Retinal pigment epithelial cell (primary cell): ENCODE results near the gene GLDC.
"Not testable (repeated sequence)": the region's sequence is repeated elsewhere in the genome, so short reads cannot be mapped to it uniquely, and the experiment has no call there.

Experiments
- DNase-seq: peaks from one replicate; pipeline ENCODE4 v3.0.0-alpha.2; 2010; ENCODE audit warnings: low read depth
- H3K4me3 ChIP-seq: 2 replicates; pipeline ENCODE4 v1.5.1; 2011; ENCODE audit warnings: mild to moderate bottlenecking, low read length, control low read depth, moderate library complexity
- TF ChIP-seq, protein P1 (sequence below): conservative IDR thresholded peaks from 2 replicates; pipeline ENCODE4 v1.5.1; 2011; ENCODE audit warnings: low read depth, low read length, control low read depth, inconsistent platforms

The GLDC gene

DNA sequence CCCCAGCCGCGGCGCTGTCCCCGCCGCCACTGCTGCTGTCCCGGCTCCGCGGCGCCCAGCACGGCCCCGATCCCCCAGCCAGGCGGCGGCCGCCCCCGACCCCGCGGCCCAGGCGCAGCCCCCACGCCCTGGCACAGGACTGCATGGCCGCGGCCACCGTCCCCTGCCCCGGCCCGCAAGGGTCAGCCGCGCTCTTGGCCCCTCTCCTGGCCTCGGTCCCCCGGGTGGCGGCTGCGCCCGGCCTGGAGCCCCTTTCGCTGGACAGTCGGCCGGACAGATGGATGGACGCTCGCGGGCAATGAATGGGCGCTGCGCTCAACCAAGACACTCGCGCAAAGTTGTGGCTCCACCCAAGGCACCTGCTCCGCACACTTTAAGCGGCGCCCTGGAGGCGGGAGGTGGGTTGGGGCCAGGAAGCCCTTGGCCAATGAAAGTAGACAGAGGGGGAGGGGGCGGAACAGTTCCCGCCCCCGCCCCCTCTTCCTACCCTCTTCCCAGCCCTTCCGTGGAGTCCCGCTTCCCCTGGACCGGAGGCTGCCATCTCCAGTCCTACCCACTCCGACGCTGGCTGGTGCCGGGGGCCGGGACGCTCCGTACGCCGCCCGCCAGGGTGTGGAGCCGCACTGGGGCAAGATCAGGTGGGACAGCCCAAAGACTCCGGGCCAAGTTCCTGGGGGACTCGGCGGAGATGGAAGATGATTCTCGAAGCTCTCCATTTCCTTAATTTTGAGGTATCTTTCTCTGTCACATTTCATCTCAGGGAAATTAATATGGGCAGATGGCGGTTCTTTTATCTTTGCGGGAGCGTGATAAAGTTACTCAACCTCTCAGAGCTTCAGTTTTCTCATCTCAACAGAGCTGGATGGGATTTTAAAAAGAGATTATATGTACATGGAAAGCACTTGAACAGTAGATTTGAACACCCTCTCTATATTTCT is at the start of gene GLDC:
Gene GLDC (minus strand): TSS at position 375 of the 938 bp plus-strand sequence. CDS start 230 bp downstream, at position 145.
- TF ChIP-seq, protein P1, sequence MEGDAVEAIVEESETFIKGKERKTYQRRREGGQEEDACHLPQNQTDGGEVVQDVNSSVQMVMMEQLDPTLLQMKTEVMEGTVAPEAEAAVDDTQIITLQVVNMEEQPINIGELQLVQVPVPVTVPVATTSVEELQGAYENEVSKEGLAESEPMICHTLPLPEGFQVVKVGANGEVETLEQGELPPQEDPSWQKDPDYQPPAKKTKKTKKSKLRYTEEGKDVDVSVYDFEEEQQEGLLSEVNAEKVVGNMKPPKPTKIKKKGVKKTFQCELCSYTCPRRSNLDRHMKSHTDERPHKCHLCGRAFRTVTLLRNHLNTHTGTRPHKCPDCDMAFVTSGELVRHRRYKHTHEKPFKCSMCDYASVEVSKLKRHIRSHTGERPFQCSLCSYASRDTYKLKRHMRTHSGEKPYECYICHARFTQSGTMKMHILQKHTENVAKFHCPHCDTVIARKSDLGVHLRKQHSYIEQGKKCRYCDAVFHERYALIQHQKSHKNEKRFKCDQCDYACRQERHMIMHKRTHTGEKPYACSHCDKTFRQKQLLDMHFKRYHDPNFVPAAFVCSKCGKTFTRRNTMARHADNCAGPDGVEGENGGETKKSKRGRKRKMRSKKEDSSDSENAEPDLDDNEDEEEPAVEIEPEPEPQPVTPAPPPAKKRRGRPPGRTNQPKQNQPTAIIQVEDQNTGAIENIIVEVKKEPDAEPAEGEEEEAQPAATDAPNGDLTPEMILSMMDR = no peak
- peak; percentile 47 for DNase-seq
- H3K4me3 ChIP-seq = peak within 1 kb of the TSS; percentile 80

DNA sequence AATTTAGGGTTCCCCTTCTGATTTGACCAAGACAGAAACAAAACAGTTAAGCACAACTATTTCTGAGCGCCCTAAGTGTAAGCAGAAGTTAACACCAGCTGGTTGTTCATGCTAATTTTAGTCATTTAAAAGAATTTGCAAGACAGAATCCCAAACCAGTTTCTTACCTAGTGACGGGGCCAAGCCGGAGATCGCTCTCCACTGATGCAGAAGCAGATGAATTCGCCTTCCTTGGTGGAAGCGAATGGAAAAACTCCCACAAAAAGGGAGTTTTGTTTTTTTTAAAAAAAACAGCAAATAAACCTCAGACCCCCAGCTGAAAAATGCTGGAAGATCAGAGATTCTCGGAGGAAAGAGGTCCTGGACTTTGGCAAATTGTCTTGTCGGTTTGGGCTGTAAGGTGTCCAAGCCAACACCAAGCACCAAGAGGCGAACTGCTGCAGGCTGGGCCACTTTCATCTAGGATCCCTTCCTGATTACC is 47.4 kb upstream of the GLDC start:
- no peak for DNase-seq
- TF ChIP-seq, protein P1 = no peak
- H3K4me3 ChIP-seq = no peak overlapping the region

DNA sequence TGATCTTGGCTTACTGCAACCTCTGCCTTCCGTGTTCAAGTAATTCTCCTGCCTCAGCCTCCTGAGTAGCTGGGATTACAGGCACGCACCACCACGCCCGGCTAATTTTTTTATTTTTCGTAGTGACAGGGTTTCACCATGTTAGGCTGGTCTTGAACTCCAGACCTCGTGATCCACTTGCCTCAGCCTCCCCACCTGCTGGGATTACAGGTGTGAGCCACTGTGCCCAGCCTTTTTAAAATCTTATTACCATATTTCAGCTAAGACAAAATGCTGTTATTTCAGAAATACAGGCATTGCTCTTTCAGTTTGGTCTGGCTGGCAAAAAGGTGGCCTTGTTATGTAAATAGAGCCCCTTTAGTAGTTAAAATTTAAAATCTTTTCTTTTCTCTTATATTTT is 46.9 kb upstream of the GLDC start:
- TF ChIP-seq, protein P1 = no peak
- H3K4me3 ChIP-seq = no peak overlapping the region
- DNase-seq = no peak

DNA sequence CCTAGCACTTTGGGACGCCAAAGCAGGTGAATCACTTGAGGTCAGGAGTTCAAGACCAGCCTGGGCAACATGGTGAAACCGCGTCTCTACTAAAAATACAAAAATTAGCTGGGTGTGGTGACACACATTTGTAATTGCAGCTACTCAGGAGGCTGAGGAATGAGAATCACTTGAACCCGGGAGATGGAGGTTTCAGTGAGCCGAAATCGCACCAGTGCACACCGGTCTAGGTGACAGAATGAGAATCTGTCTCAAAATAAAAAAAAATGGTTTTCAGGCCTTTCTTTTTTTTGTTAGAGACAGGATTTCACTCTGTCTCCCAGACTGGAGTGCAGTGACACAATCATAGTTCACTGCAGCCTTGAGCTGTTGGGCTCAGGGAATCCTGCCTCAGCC is 45.1 kb upstream of the GLDC start:
- not testable (repeated sequence) for H3K4me3 ChIP-seq, DNase-seq

DNA sequence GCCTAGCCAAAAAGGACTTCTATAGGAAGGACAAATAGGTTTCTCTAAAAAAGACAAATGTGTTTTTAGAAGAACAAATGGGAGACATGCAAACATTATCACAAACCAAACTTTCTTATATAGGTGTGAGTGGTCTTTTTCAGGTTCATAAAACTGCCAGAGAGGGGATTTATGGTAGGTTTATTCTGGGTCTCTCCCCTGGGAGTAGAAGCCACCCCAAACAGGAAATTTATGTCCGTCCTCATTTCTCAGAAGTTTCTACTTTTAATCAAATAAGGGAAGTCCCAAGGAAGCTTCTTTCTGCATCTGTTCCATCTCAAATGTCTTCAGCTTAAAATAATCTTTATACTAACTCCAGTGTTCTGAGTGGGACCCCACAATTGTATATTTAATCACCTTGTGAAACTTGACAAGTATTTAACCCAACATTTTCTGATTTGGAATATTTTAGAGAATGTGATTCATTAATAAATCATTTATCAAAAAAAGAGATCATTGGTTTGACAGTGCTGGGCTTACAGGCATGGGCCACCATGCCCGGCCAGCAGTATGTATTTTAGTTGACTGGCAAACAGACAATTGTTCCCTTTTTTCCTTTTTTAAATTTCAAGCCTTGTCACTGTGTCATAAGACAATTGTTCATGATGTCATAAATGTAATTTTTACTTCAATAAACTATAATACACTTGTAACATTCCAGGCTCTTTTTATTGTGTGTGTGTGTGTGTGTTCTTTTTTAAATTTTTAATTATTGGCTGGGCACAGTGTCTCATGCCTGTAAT is 44.6 kb upstream of the GLDC start:
- TF ChIP-seq, protein P1 = no peak
- no peak for DNase-seq
- H3K4me3 ChIP-seq = no peak overlapping the region

DNA sequence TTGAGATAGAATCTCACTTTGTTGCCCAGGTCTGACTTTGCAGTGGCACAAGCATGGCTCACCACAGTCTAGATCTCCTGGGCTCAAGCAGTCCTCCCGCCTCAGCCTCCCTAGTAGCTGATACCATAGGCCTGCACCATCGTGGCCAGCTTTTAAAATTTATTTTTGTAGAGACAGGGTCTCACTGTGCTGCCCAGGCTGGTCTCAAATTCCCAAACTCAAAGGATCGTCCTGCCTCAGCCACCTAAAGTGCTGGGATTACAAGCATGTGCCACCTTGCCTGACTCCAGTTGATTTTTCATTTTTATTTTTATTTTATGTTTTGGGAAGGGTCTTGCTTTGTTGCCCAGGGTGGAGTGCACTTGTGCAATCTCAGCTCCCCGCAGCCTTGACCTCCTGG is 41.7 kb upstream of the GLDC start:
- no peak overlapping the region for H3K4me3 ChIP-seq
- DNase-seq = no peak
- TF ChIP-seq, protein P1 = no peak

DNA sequence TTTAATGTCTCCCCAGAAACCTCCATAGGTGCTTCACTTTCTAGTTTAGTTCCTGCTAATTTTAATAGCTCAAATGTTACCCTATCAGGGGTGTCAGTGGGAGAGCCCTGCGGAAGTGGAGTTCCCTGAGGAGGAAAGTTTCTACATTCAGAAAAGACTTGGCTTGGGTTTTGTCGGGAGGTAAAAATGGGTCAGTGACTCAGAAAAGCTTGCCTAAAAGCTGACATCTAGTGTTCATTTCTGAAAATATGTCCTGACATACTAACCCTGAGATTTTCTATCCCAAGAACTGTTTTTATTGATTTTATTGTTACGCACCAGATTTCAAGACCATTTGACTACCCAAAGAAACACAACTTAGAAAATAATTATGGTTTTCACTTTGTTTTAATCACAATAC is 40.9 kb upstream of the GLDC start:
- H3K4me3 ChIP-seq = no peak overlapping the region
- TF ChIP-seq, protein P1 = peak; percentile 41
- DNase-seq = no peak
